Right ventricle myocardium superior (tissue), 1 donor: ENCODE measurements around the gene MORN5. TPM values are rescaled to one million over a fixed set of nuclear protein-coding genes. Genes with fewer than 3 reads are reported as not detected.

Experiments used
- ATAC-seq: fragments of 200-7000 bp; cut with Tn5 transposase; one replicate; pipeline ENCODE4 v1.9.1; 2020; ENCODE audit warnings: mild to moderate bottlenecking; ENCODE audit not compliant: poor library complexity
- DNase-seq: peaks from one replicate; pipeline ENCODE4 v3.0.0-alpha.2; 2020
- intact Hi-C: fragments of 100-400 bp; cut with DNase I; formaldehyde crosslinking; loops from one replicate; pipeline ENCODE4 v1.11.2; 2022
- total RNA-seq: library from RNA; stranded (reverse); fragmentation: NEBNext Ultra II Directional; extraction: Animal tissue kit (Norgen Biotek cat#: 25700); gene quantifications from one replicate; pipeline ENCODE4 v1.2.1, GENCODE V29; 2021
- donor health status: DM: no; HTN: yes; CAD: no; lungs with severe emphysema.

Gene MORN5
- total RNA-seq, 1 donor from 2014 or later, result not detected

GRCh38 chr9:122179054-122179689 lies 19.5 kb downstream of the MORN5 start:
- intact Hi-C loops, result no loop called here
- DNase-seq (no peak), ATAC-seq (no peak)

- no peak for ATAC-seq
- intact Hi-C loops, result no loop called here
- DNase-seq, result no peak
Observed at GRCh38 chr9:122179690-122180074, 20.0 kb downstream of the MORN5 start.

- no peak for ATAC-seq
- intact Hi-C loops, result no loop called here
- no peak for DNase-seq
Observed at GRCh38 chr9:122180633-122181032, 20.9 kb downstream of the MORN5 start.

GRCh38 chr9:122183501-122183900 lies 23.8 kb downstream of the MORN5 start:
- DNase-seq (no peak), ATAC-seq (no peak)
- intact Hi-C loops, result no loop called here

DNA sequence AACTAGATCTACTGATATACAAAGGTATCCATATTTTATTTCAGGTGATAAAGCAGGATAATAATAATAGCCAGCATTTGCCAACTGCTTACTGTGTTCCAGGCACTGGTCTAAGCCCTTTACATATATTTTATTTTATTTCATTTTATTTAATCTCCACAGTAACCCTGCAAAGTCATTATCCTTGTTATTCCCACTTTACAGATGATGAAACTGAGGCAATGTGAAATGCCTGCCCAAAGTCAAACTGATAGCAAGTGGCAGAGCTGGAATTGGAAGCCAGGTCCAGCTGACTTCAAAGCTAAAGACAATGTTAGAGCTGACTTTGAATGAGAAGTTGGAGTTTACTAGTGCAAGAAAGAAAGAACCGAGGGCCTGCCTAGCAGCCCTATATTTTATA lies 24.8 kb downstream of the MORN5 start:
- no peak for ATAC-seq
- intact Hi-C loops, result no loop called here

GRCh38 chr9:122186301-122186700 lies 26.6 kb downstream of the MORN5 start:
- no peak for DNase-seq
- intact Hi-C loops, result no loop called here
- ATAC-seq, result no peak

More for the DNA sequence above, 24.8 kb downstream of the MORN5 start:
- DNase-seq, result no peak

GRCh38 chr9:122186777-122187470 lies 27.2 kb downstream of the MORN5 start:
- intact Hi-C loops, result no loop called here
- DNase-seq, result no peak
- ATAC-seq, result no peak

DNA sequence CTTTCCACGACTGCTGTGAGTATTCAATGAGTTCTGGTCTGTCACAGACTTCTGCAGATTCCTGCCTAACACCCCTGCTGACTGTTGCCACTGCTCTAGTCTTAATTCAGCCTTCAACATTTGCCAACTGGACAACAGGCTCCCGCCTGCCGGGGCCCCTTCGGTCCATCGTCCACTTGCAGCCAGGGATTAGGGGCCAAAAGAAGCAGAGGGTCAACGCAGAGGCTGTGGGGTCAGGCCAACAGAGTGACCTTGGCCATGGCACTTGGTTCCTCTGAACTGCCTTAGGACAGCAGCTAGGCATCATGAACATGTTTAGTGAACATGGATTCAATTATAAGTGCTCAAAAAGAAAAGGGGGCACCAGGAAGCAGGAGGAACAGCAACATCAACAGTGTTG lies 28.7 kb downstream of the MORN5 start:
- no peak for ATAC-seq
- intact Hi-C loops, result no loop called here
- DNase-seq, result no peak

DNA sequence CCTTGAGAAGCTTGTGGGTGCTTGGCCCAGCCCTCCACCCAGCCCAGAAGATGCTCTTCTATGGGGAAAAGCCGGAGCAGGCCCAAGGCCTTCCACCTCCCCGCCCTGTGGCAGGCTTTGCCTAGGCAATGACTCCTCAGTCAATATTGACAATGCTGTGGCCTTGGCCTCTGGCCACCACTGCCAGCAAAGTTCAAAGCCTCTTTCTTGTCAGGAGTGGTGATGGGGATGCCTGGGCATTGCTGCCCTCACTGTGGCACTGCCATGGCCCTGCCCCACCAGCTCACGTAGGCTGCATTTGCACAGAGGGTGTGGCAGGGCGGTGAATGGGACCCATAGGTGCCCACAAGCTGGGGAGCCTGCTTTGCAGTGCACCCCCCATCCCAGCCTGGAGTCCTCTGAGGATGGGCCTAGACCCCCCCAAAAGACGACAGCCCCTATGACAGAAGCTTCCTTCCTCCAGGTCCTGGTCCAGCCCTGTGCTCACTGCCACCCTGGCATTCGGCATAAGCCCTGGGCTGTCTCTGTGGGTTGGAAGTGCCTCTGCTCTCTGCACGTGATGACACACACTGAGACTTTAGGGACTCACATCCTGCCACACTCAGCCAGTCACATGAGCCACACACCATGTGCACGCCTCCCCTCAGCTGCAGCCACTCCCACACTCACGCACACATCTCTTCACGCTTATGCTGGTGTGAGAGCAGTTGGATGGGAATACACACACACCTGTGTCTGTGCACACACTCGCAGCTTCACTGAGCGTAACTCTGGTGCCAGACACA lies 31.1 kb downstream of the MORN5 start:
- intact Hi-C loops, result no loop called here
- ATAC-seq, result no peak
- no peak for DNase-seq

- no peak for DNase-seq
- intact Hi-C loops, result no loop called here
- no peak for ATAC-seq
Observed at GRCh38 chr9:122191584-122191983, 31.9 kb downstream of the MORN5 start.

DNA sequence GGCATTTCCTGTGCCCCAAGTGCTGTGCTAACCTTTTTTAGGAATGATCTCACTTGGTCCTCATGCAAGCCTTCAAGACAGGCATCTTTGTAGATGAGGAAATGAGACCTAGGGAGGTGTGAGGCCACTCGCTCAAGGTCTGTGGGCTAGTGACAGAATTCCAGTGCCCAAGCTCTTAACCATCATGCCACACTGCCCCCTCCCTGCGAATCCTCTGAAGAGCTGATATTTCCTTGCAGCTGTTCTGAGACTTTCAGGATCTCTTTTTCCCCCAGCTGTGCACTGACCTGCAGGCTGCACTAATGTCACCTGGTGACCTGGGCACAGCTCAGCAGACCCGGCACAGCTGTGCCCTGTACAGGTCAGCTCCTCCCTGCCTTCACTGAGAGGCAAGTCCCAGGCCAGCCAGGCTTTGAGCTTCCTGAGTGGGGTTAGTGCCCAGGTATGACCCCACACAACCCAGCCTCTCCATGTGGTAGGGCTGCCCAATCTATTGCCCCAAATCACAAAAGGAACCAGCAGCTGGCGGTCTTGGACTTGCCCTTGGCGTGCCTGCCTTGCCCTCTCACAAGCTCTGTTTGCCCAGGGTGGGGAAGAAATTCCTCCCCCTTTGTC lies 32.7 kb downstream of the MORN5 start:
- intact Hi-C loops, result no loop called here
- ATAC-seq, result no peak
- DNase-seq, result no peak

DNA sequence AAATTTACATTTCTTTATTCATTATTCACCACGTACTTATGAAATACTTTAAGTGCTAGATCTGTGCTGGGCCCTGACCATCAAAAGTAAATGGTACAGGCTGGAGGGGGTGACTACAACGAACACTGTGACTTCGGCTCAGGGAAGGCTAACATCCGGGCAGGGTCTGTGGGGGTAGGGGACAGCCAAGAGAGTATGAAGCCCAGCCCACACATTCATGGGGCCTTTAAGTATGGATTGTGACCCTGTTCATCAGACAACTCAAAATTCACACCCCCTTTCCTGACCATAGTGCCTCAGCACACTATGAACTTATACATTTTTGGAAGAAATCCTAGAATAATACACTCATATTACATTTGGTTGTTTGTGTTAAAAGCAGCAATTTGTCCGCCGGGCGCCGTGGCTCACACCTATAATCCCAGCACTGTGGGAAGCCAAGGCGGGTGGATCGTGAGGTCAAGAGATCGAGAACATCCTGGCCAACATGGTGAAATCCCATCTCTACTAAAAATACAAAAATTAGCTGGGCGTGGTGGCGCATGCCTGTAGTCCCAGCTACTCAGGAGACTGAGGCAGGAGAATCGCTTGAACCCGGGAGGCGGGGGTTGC lies 33.3 kb downstream of the MORN5 start:
- DNase-seq (no peak), ATAC-seq (no peak)
- intact Hi-C loops, result no loop called here

DNA sequence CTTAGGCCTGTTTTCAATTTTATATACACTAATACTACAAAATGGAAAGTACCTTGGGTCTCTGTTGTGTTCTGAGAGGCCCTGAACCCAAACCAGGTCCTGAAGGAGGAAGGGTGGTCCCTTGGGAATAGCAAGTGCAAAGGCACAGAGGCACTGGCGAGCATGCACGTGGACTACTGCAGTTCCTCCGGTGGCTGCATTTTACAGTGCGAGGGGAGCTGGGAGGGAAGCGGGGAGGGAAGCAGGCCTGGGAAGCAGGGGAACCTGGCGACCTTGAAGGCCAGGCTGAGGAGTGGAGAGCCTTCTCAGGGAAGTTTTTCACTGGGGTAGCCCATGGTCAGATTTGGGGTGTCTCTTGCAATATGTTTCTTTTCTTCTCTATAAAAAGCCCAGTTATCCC lies 33.9 kb downstream of the MORN5 start:
- DNase-seq (no peak), ATAC-seq (no peak)
- intact Hi-C loops, result no loop called here

DNA sequence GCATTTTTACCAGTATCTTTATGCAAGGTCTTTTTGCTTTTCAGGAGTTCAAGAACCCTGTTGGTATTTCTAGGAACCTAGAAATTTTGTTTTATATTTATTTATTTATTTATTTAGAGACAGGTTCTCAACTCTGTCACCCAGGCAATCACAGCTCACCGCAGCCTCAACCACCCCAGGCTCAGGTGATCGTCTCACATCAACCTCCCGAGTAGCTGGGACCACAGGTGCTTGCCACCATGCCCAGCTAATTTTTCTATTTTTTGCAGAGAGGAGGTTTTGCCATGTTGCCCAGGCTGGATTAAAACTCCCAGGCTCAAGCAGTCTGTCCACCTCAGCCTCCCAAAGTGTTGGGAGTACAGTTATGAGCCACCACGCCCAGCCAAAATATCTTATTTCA lies 36.2 kb downstream of the MORN5 start:
- intact Hi-C loops, result no loop called here
- ATAC-seq (no peak), DNase-seq (no peak)

GRCh38 chr9:122197426-122197825 lies 37.7 kb downstream of the MORN5 start:
- DNase-seq (no peak), ATAC-seq (no peak)
- intact Hi-C loops, result no loop called here

DNA sequence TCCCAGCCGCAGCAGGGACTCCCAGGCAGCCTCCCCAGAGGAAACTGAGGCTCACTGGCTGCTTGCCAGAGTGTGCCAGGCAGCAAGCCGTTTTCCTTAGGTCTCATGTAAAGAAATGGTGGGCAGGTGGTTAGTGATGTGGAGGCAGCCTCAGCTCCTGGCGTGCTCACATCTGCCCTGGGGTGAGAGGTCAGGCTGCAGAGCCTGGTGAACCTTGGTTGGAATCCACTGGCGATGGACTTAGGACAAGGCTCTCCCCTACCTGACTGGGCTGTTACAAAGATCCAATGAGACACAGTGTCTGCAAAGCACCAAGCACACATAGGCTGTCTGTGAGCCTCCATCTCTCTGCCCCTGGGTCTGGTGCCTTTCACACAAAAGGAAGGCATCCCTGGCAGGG lies 38.2 kb downstream of the MORN5 start:
- DNase-seq (no peak), ATAC-seq (no peak)
- intact Hi-C loops, result no loop called here

- ATAC-seq (peak; percentile 20), DNase-seq (no peak)
- intact Hi-C loops, result no loop called here
Observed at GRCh38 chr9:122200960-122201595, 41.4 kb downstream of the MORN5 start.

GRCh38 chr9:122201641-122202040 lies 41.9 kb downstream of the MORN5 start:
- ATAC-seq, result no peak
- intact Hi-C loops, result no loop called here
- no peak for DNase-seq

DNA sequence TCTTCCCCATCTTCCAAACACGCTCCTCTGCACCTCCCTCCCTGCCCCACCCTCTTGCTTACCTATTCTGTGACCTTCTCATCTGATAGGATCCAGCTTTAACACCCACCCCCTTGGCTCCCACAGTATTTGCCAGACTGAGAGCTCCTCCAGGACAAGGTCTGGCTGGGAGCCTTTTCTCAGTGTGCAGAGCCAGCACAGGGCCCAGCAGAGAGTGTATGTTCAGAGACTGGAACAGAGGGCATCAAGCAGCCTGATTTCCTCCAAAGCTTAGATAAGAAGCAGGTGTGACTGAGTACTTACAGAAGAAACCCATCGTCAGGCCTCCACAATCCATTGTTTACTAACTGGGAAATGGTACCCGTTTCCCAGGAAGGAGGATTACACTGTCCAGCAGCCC lies 42.4 kb downstream of the MORN5 start:
- peak; percentile 76 for ATAC-seq
- intact Hi-C loops, result no loop called here
- no peak for DNase-seq
